Endothelial cell of umbilical vein (primary cell): ENCODE measurements around the gene CYP3A4.

Source experiments
- EZH2 ChIP-seq: IDR thresholded peaks from 2 replicates; pipeline ENCODE4 v1.6.1; 2012; ENCODE audit warnings: borderline replicate concordance, low read depth, mild to moderate bottlenecking, moderate library complexity, low read length, inconsistent platforms; ENCODE audit not compliant: severe bottlenecking
- FOS ChIP-seq: IDR thresholded peaks from 2 replicates; pipeline ENCODE4 v1.6.1; 2011; ENCODE audit warnings: mild to moderate bottlenecking, low read length, moderate library complexity, borderline replicate concordance; ENCODE audit not compliant: insufficient read depth
- JUN ChIP-seq: IDR thresholded peaks from 2 replicates; pipeline ENCODE4 v1.6.1; 2011; ENCODE audit warnings: borderline replicate concordance, low read depth; ENCODE audit not compliant: insufficient read length, insufficient read depth
- MAX ChIP-seq: IDR thresholded peaks from 2 replicates; pipeline ENCODE4 v1.6.1; 2011; ENCODE audit not compliant: insufficient read depth, insufficient read length
- MYC ChIP-seq: IDR thresholded peaks from one replicate; pipeline ENCODE4 v1.6.1; 2011; ENCODE audit warnings: mild to moderate bottlenecking, low read depth, low read length
- TF ChIP-seq, protein P1 (sequence below), 2 donors: IDR thresholded peaks; 1 replicate in 1 of 2; 2 replicates in 1 of 2; pipeline ENCODE4 v1.5.1; 2011; ENCODE audit warnings: low read length in 2 of 2, mild to moderate bottlenecking in 2 of 2, moderate library complexity in 2 of 2, control low read depth in 1 of 2, inconsistent platforms in 1 of 2, low read depth in 1 of 2; ENCODE audit not compliant: insufficient read depth in 1 of 2; ENCODE audit errors: extremely low read depth in 1 of 2

GRCh38 chr7:99713995-99714570 lies 69.9 kb downstream of the CYP3A4 start:
- TF ChIP-seq, protein P1, sequence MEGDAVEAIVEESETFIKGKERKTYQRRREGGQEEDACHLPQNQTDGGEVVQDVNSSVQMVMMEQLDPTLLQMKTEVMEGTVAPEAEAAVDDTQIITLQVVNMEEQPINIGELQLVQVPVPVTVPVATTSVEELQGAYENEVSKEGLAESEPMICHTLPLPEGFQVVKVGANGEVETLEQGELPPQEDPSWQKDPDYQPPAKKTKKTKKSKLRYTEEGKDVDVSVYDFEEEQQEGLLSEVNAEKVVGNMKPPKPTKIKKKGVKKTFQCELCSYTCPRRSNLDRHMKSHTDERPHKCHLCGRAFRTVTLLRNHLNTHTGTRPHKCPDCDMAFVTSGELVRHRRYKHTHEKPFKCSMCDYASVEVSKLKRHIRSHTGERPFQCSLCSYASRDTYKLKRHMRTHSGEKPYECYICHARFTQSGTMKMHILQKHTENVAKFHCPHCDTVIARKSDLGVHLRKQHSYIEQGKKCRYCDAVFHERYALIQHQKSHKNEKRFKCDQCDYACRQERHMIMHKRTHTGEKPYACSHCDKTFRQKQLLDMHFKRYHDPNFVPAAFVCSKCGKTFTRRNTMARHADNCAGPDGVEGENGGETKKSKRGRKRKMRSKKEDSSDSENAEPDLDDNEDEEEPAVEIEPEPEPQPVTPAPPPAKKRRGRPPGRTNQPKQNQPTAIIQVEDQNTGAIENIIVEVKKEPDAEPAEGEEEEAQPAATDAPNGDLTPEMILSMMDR (IDR thresholded peaks at IDR 0.05; ENCODE audit: extremely low read depth in 1 of 2, insufficient read depth in 1 of 2, low read depth in 1 of 2, low read length in 2 of 2) = no peak
- TF ChIP-seq FOS (no peak), MYC (no peak), MAX (no peak), EZH2 (no peak), JUN (no peak)
